Neural cell (in vitro differentiated cells): ENCODE results near the gene PDE6C.

Experiments
- CTCF ChIP-seq: fragments of 450-650 bp; IDR thresholded peaks from 2 replicates; pipeline ENCODE4 v1.5.1; 2014; ENCODE audit warnings: antibody characterized with exemption, mild to moderate bottlenecking, moderate library complexity; ENCODE audit not compliant: poor library complexity, severe bottlenecking
- EZH2 ChIP-seq: fragments of 200-600, 300-800 bp; shearing (Covaris generic), sonication (generic); IDR thresholded peaks from 2 replicates; pipeline ENCODE4 v1.6.1; 2014; ENCODE audit warnings: antibody characterized with exemption, low read length, borderline replicate concordance, mild to moderate bottlenecking; ENCODE audit not compliant: insufficient read depth, poor library complexity, severe bottlenecking
- REST ChIP-seq: IDR thresholded peaks from 2 replicates; pipeline ENCODE4 v1.6.1; 2012; ENCODE audit warnings: borderline replicate concordance

- no peak for TF ChIP-seq CTCF
- TF ChIP-seq EZH2: no peak
- no peak for TF ChIP-seq REST
These were observed 92.1 kb downstream of the PDE6C start for GRCh38 chr10:93704451-93704850.
